GM19099 (cell line): ENCODE data around the gene ICA1.

Source experiments
- POLR2A ChIP-seq: IDR thresholded peaks from 3 replicates; pipeline ENCODE4 v1.6.1; 2011; ENCODE audit warnings: low read depth; ENCODE audit not compliant: insufficient read length; ENCODE audit errors: extremely low read depth

ICA1 gene

DNA sequence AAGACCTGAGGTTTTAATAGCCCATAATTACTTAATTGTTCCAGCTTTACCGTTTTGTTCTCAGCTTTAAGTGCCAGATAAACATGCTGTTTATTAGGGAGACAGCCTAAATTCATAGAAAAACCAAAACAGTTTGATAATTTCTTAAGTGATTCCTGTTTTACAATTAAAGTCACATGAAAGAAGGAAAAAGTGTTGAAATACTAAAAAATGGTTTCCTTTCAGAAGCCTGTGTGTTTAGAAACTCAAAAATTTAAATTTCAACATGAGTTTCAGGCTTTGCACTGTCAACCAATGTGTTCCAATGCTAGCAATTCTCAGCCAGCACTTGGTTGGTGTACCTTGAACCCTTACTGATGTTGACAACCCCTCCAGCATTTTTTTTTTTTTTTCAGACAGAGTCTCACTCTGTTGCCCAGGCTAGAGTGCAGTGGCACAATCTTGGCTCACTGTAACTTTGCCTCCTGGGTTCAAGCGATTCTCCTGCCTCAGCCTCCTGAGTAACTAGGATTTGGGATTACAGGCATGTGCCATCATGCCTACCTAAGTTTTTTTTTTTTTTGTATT, 135.3 kb downstream of the ICA1 start:
- no peak for TF ChIP-seq POLR2A

DNA sequence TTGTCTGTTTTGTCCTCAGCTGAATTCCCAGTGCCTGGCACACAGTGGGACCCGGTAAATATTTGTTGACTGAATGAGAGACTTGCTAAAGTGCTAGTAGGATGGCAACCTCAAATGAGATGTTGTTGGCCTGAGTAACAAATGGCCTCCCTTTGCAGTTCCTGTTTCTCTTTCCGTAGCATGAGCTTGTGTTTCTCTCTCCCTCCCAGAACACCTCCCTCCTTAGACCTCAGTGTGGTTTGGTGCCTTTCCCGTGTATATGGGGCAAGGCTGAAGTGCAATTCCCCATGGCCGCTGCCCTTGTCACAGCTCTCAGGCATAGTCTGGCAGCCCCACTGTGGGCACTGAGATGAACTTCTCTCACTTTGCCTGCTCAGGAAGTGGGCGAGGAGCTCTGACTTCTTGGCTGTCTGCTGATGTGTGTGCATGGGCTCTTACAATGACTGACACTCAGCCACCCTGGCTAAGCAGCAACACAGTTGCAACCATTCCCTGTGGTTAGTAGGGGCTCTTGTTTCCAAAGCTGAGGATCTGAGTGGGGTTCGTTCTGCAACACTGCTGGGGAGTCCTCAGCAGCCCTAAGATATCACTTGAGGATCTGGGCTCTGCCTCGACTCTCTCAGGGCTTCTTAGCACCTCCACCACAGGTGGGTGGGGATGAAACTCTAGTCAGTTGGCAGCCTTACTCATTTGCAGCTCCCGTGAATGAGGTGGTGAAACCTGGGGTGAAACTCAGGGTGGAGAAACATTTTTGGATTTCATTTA, 136.1 kb downstream of the ICA1 start:
- peak; percentile 52 for TF ChIP-seq POLR2A

DNA sequence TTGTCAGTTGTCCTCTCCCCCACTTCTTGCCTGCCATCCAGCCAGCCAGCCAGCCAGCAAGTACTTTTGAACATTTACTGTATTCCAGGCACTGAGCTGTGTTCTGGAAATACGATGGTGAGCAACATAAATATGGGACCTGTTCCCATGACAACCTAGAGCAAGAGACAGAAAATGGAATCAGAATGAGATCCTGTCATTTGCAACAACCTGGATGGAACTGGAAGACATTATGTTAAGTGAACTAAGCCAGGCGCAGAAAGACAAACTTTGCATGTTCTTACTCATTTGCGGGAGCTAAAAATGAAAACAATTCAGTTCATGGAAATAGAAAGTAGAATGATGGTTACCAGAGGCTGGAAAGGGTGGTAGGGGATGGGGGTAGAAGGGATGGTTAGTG, 140.7 kb downstream of the ICA1 start:
- peak; percentile 27 for TF ChIP-seq POLR2A

DNA sequence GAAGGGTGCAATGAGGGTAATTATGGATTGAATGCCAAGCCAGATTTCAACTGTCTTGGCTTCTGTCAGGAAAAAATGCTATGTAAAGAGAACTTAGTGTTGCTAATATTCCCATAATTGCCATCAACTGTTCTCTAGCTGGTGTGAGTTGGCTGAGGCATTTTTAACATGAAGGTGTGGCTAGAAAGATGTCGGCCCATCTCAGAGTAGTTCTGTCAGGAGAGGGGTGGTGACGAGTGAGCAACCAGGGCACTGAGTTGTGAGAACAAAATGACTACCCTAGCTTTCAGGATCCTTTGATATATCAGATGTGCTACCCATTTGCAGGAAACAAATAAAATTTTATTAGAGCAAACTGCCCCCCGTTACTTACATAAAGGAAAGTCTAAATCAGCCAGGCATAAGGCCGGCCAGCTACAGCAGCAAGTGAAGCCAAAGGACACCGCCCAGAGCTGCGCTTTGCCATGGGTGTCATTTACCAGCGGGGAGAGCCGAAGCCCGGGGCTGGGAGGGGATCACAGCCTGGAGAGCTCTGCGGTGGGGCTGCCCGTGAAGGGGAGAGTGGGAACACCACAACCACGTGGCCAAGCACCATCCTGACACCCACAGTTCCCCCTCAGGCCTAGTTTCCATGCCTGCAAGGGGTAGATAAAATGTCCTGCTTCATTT, 141.4 kb downstream of the ICA1 start:
- no peak for TF ChIP-seq POLR2A

DNA sequence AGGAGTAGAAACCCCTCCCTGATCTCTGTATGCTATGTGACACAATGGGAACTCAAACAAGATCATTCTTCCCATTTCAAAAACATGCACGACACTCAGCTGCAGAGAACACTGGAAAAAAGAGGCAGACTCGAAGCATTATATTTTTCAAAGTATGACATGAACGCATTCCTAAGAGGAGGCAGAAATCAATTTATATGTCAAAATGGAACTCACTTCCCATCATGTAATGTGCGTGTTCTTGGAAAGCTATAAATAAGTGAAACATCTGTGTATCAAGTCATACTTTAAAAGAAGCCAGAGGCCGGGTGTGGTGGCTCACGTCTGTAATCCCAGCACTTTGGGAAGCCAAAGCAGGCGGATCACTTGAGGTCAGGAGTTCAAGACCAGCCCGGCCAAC, 142.7 kb downstream of the ICA1 start:
- TF ChIP-seq POLR2A, result no peak

DNA sequence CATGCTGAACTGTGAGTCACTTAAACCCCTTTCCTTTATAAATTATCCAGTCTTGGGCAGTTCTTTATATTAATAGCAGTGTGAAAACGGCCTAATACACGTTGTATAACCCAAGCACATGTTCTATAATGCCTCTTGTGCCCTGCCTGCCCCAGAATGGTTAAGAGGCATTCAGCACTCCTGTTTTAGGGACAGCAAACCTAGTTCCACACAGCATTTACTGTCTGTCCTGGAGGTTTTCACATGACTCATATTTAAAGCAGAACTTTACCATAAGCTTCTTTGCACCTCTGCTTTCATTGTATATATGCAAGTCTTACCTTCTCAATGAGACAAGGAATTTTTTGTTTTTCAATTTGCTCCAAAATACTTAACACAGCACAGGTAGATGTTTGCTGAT, 144.8 kb downstream of the ICA1 start:
- TF ChIP-seq POLR2A, result no peak

DNA sequence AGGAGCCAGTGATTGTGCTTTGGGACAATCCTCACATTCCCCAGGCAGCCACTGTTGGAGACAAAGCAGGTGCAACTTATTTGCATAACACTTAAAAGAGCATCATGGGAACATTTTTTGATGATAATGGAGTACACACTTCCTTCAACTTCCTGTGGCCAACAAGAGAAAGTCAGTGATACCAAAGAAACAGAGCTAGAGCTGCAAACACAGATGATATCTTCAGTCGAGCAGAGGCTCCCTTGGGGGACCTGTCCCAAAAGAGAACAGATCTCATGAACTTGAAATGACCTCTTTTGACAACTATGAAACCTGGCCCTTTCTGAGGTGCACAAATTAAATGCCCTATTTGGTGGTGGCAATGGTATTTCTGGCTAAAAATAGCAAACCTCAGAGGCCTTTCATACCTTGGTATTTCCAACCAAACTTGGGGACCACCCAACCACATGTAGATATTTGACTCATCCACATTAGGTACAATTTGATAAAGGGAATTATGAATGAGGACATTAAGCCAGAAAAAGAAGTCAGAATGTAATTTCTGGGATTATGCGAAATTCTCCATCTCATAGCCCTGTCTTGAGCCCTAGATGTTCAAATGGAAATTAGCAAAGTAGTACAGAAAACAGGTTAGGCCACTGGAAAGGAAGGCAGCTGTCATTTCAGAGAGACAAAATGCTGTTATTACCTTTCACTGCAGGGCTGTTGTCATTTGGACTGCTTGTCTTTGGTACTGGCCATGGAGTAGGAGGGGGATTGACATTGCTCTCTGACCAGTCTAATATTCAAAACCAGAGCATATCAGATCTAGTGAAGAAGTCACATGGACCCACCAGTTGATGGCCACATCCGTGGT, 146.2 kb downstream of the ICA1 start:
- no peak for TF ChIP-seq POLR2A

DNA sequence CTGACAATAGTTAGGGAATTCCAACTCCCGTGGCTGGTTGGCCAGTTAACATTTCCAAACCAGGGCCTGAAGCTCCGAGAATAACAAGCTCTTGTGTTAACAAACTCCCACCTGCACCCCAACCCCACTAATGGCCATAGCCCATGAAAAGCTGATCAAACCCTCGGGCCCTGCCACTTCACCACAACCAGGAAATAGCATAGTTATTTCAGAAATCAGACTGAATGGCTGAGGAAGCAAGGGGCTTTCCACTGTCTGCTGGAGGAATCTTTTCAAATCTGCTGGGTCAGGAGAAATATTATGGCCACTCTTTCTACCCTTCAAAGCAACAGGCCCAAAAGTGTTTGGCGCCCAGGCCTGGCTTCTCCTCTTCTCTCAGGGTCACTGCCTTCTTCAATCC, 147.8 kb downstream of the ICA1 start:
- peak; percentile 29 for TF ChIP-seq POLR2A

DNA sequence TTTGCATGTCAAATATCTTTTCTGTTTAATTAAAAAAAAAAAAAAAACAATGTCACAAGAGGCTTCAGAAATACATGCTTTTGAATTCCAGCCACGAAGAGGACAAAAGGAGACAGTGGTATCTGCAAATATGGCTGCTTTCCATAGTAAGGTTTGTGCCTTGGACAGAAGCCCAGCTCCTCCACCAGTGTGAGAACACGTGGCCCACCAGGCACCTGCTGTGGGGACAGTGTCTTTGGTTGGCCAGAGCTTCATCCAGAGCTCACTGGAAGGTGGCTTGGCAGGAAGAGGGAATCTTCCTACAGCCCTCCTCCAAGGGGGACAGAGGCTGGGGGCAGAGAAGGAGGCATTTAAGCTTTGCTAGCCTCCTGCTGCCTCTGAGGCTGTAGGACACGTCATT, 148.8 kb downstream of the ICA1 start:
- TF ChIP-seq POLR2A, result no peak

DNA sequence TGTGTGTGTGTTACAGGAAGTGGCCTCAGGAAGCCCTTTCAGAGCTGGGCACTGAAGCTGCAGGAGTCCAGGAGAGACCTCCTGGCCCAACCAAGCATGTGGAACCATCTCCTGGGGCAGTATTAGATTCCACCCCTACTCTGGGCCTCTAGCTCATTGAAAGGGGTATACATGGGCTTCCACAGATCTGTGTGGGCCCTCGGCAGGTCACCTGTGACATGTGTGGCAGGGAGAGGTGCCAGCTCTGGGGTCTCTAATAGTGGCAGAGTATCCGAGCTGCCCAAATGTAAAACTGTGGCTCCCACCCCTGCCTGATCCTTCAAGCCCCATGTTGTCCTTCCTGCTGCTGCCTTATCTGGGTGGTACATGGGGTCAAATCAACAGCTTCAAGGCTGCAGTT, 149.3 kb downstream of the ICA1 start:
- no peak for TF ChIP-seq POLR2A

DNA sequence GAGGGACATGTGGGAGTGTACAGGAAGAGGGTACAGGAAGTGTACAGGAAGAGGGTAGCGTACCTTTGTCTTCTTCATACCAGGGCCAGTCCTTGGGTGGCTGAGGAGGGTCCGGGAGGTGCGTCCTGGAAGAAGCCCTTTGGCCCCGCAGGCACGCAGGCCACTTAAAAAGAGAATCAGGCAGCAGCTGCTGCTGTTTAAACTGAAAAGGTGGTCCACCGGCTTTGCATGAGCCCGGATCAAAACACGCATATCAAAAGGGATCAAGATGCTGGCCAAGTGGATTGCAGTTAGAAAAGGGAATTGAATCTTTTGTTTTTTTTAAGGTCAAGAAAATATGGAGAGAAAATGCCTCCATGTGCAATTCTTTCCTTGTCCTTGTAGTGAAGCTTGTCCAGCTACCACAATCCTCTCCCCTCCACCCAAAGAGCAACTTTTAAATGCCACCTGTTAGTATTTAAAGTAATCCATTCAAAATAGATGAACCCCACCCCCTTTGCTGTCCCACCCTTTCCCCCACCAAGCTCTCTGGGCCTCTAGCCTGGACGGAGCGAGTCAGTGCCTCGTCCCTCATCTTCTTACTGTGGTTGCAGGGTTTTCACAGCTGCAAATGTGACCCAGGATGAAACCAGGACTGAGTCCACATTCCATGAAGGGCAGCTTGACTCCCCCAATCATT, 150.5 kb downstream of the ICA1 start:
- TF ChIP-seq POLR2A, result no peak

DNA sequence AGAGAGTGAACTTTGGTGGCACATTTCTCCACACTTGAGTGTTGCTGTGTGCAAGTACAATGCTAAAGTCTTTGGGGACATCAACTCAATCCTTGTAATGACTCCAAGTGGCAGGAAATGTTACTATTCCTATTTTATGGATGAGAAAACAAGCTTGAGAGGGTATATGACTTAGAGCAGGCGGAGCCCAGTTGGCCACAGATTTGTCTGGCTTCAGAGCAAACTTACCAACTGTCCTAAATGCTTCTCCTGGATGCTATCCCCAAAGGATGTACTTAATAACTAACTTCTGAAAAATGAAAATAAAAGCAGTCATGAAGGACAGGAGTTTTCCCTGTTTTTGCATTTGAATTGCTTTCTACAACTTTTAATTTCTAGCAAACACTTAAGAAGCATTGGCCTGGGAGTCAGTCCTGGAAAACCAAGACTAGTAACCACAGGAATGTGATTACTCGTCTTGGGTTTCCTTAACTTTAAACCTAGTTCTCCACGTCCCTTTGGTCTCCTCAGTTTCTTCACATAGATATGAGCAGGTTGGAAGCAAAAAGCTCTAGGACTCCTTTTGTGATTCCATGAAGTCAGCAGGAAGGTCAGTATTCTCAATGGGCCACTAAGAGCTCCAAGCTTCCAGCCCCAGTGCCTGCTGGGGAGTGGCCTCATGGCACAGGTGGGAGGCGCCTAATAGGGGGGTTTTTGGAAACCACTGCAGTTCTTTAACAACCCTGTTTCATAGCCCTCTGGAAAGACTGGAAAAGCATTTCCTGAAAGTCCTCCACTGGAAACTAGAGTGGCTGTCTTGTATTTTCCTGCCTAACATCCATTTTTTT, 152.6 kb downstream of the ICA1 start:
- TF ChIP-seq POLR2A, result no peak

DNA sequence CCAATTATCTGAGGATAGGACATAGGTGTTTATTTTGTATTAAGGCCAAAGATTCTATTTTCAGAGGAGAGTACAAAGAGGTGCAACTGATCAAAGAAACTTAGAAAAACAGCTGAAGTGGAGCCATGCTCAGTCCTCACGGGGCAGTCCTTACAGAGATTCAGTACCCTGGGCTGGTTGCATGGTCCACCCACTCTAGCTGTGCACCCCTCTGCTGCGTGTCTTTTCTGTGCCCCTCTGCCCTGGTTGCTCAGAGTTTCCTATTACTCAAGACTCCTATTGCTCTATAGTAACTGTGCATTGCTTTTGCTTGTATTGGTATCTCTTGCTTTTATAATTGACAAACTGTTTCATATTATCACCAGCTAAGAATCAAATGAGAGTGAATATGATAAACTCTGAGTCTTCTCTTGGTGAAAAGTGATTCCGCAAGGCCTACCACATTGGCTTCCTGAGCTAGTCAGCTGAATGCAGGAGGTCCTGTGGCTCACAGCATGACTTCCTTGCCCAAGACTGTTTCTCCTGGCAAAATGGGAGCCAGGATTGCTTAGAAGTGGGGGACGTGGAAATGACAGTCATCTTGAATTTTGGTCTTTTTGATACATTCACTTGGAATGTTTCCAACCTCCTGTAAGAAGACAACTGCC, 156.4 kb downstream of the ICA1 start:
- no peak for TF ChIP-seq POLR2A
